GM19372 (cell line): ENCODE measurements around the gene METAP1.
A peak's percentile ranks its signal among the peaks of the same experiment; 100 is the strongest.
"Not testable (repeated sequence)": the region's sequence is repeated elsewhere in the genome, so short reads cannot be mapped to it uniquely, and the experiment has no call there.

Experiments used
- ATAC-seq: cut with Tn5 transposase; IDR thresholded peaks from one replicate; pipeline ENCODE4 v1.9.1; 2021; ENCODE audit warnings: mild to moderate bottlenecking, low read depth, moderate library complexity; ENCODE audit not compliant: unreplicated experiment

Gene METAP1

DNA sequence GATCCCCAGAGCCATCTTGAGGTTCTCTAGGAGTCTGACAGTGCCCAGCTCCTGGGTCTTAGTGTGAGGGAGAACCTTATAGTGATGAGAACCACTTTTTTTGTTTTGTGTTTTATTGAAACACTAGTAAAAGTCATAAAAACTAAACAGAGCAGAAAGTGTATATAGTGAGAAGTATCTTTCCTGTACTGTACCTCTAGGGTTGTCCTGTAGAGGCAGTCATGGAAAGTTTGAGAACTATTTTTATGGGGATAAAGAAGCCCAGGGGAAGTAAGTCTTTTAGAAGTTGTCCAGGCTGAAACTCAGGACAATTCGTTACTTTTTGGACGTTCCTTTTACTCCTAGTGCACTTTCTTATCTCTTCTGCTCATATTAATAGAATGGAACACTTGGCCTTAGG is 52.2 kb downstream of the METAP1 start:
- no peak for ATAC-seq

DNA sequence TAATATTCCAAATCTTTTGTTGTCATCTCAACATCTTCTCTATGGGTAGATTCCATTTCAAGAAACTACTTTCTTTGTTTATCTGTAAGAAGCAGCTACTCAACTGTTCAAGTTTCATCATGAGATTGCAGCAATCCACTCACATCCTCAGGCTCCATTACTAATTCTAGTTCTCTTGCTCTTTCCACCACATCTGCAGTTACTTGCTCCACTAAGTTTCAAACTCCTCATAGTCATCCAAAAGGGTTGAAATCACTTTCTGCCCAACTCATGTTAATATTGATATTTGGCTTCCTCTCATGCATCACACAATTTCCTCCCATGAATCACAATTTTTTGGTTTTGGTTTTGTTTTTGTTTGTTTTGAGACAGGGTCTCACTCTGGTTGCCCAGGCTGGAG is 57.4 kb downstream of the METAP1 start:
- ATAC-seq: no peak

DNA sequence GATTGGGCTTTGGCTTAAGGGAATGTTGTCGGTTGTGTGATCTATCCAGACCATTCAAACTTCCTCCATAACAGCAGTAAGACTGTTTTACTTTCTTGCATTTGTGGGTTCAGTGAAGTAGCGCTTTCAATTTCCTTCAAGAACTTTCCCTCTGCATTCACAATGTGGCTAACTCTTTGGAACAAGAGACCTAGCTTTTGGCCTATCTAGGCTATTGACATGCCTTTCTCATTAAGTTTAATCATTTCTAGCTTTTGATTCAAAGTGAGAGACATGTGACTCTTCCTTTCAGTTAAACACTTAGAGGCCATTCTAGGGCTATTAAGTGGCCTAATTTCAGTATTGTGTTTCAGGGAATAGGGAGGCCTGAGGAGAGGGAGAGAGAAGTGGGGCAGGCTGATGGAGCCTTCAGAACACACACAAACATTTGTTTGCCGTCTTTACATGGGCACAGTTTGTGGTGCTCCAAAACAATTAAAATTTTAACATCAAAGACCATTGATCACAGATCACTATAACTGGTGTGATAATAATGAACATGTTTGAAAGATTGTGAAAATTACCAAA is 59.0 kb downstream of the METAP1 start:
- ATAC-seq: no peak

DNA sequence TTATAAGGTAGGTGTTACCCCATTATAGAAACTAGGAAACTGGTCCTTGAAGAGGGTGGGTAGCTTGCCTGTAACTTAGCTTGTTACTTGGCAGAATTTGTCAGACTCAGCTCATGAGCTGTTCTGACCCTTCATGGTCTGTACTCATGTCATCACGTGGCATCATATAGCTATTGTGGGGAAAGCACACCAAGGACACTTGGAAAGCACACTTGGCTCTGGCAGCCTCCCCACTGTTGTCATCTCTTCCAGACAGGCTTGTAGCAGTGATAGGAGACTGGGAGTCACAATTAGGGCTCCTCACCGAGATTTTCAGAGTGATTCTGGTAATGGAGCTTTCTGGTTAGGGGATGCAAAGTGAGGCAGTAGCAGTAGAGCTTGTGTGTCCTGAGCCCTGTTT is 62.7 kb downstream of the METAP1 start:
- no peak for ATAC-seq

DNA sequence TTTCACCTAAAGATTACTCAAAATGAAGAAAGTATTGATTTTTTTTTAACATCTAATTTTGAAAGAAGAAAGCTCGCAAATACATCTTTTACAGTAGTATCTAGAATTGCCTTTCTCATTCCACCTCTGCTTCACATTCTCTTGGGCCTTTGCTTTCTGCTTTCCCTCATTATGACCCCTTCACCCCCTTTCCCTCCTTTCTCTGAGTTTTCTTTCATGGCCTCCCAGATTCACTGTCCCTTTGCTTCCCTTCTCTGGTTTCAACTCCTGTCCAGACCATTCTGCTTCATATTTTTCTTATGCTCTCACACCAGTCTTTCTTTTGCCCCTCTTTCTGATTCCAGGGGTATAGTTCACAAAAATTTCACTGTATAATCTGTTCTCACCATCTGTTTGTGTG is 64.0 kb downstream of the METAP1 start:
- ATAC-seq: no peak

DNA sequence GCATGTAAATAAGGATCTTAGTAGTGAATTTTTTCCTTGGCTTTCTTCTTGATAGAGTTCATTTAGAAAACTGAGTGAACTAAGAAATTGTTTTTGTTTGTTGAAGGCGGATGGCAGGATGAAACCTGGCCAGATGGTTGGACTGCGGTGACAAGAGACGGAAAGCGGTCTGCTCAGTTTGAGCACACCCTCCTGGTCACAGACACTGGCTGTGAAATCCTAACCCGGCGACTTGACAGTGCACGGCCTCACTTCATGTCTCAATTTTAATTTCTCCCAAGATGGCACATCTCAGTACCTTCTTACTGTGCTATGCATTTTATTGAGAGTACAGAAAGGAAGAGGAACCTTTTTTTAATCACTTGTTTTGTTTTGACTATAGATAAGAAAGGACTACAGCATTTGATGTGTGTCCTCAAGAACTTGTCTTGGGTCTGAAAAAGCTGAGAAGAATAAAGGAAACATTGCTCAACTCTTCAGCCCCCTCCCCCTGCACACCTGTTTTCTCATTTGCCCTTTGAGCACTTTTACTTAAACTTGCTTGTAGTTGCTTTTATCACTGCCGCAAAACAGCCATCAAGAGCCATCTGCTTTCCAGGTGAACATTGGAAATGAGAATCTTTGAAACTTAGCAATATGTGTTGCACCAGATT is 65.7 kb downstream of the METAP1 start:
- no peak for ATAC-seq

DNA sequence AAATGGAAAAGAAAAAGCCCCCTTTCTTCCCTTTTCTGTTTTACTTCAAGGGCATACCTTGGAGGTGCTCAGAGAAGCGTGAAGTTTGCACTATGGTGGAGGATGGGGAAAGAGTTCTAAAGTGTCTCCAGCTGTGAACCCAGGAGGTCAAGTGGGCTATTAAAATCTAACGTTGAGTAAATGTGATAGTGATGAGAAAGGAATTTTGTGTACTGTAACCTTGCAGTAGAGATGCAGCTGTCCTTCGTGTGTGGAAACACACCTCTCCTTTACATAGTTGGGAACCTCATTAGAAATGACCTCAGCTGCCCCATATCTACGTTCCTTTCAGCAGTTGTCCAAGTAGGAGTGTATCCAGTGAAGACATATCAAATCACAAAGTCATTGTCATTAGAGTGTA is 66.6 kb downstream of the METAP1 start:
- ATAC-seq: no peak

DNA sequence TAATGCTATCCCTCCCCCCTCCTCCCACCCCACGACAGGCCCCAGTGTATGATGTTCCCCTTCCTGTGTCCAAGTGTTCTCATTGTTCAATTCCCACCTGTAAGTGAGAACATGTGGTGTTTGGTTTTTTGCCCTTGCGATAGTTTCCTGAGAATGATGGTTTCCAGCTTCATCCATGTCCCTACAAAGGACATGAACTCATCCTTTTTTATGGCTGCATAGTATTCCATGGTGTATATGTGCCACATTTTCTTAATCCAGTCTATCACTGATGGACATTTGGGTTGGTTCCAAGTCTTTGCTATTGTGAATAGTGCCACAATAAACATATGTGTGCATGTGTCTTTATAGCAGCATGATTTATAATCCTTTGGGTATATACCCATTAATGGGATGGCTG is 70.0 kb downstream of the METAP1 start:
- not testable (repeated sequence) for ATAC-seq

DNA sequence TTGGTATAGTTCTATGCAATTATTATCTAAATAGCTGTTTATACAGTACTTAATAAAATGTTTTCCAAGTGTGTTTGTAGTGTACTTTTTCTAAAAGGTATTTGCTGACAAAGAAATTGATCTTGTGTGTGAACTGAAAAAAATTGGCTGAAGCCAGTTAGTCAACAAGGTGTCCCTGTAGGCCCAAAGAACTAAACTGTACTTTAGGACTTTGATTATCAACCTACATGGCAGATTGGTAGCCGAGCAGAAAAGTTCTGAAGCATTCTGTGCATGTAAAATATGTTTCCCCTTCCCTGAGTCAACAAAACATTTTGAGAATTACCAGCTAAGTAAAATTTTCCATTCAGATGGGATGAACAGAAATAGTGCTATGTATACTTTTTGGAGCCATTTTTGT is 72.1 kb downstream of the METAP1 start:
- no peak for ATAC-seq

DNA sequence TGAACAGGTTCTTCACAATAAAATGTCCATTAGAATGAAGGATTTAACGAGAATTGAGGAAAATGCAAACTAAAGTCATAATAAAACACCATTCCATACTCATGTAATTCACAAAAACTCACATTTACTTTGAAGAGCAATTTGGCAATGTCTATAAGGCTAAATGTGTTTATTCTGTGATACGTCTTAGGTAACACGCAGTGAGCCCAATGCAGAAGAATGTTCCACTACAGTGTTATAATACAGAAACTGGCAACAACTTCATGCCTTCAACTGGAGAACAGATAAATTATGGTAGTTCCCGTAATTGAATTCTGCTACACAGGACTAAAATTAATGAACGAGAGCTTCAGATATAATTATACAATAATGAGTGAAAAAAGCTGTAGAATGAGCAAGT is 75.6 kb downstream of the METAP1 start:
- ATAC-seq: no peak

DNA sequence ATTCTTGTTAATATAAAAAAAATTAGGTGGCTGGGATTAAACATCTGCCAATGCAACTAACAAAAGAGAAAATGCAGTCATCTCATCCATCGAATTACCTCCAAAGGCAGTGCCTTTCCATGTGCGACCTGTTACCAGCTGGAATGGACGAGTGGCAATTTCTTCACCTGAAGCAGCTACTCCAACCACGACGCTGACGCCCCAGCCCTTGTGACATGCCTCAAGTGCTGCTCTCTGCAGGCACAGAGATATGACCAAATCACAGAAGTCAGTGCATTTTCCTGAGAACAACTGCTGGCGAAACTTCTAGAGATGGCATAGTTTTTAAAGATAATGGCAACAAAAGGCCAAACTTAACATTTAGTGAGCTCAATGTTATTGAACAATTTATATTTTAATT is 79.3 kb downstream of the METAP1 start:
- no peak for ATAC-seq

DNA sequence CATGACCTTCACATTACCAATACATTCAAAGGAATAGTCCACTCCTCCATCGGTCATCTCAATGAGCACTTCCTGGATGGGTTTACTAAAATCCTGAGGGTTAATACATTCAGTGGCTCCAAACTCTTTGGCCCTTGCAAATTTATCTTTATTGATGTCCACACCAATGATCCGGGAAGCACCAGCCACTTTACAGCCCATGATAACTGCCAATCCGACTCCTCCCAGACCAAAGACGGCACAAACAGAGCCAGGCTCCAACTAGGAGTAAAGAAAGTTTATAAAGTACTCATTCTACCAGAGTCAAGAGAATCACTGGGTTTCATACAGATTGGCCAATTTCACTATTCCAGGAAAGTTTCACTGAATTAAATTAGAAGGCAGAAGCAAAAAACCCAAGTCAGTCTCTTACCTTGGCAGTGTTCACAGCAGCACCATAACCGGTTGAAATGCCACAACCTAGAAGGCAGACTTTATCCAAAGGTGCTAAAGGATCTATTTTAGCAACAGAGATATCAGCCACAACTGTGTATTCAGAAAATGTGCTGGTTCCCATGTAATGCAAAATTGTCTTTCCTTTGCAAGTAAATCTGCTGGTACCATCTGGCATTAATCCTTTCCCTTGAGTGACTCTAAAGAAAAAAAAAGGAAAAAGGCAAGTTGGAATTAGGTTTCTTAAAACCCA is 80.9 kb downstream of the METAP1 start:
- ATAC-seq: no peak

DNA sequence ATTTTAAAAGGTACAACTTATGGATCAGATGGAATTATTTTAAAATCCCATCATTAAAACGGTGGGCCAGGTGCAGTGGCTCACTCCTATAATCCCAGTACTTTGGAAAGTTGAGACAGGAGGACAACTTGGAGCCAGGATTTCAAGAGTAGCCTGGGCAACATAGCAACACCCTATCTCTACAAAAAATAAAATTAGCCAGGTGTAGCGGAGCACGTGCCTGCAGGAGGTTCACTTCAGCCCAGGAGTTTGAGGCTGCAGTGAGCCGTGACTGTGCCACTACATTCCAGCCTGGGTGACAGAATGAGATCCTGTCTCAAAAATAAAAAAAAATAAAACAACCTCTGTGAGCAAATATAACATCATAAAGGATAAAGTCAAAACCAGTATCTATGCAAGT is 81.7 kb downstream of the METAP1 start:
- no peak for ATAC-seq

DNA sequence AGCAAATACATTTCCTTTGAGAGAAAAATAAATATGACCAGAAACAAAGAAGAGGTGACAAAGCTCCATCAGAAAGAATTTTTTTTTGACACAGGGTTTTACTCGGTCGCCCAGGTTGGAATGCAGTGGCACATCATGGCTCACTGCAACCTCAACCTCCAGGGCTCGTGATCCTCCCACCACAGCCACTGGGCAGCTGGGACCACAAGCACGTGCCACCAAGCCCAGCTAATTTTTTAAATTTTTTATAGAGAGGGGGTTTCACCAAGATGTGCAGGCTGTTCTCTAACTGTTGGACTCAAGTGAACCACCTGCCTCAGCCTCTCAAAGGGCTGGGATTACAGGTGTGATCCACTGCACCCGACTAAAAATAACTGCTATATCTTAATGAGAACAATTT is 82.8 kb downstream of the METAP1 start:
- ATAC-seq: no peak

DNA sequence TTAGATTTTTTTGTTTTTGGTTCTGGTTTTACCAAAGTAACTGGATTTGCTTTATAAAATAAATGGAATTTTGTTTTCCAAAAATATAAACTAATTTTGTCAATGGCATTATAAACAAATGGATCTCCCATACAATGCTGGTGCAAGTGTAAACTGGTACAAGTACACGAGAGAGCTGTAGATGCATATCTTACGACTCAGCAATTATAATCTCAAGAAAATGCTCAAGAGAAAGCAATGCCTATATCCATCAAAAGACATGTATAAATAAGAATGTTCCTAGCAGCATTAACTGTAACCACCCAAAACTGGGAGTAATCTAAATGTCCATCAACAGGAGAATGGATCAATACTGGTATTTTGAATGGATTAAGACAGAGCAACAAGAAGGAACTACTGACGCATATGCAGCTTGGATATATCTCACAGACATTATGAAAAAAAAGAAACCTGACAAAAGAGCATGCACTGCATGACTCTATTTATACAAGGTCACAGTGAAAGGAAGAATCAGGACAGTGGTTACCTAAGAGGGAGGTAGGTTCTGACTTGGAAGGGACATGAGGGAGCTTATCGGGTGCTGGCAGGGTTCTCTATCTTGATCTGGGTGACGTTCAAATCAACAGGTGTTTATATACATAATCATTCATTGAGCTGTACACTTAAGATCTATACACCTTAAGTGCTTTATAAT is 83.6 kb downstream of the METAP1 start:
- no peak for ATAC-seq

DNA sequence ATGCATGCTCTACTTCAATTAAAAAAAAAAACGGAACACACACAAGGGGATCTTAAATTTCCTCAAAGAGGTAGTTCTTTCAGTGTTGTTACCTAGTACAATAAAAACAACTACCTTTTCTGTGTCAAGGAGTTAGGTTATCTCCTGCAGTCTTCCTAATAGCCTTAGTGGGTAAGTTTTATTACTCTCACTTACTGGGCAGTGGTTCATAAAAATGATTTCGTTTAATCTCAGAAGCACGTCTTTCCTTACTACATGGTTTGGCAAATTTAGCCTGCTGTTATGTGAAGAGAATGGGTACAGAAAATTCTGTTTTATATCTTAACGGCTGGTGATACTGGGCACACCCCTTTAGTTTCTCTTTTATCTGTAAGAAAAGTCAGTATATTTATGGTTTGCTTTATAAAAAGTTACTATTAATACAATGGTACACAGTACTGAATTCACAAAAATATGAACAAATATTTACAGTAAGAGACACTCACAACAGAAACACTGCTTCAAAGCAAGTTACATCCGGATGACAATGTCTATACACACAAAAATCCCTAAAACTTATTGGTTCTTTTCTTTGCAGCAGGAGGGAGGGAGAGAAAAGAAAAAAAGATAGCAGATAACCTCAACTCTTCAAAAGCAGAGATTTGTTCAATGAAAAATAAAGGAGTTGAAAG is 84.2 kb downstream of the METAP1 start:
- no peak for ATAC-seq

DNA sequence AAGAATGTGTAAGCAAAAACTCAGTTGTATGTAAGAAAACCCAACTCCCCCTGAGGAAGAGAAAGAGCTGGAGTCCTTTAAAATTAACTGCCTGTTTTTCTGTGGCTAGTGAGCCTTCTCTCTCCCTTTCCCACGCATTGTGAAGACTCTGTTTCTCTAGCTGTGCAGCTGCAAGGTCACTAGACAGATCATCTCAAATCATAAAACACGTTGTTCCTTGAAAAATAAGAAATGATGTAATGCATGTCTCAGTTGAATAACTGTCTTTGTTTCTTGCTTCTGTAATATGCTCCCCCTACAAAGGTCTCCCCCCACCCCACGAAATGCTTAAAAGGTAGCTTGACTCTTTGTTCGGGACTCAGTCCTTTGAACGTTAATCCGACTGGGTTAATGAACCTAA is 85.3 kb downstream of the METAP1 start:
- ATAC-seq: not testable (repeated sequence)

DNA sequence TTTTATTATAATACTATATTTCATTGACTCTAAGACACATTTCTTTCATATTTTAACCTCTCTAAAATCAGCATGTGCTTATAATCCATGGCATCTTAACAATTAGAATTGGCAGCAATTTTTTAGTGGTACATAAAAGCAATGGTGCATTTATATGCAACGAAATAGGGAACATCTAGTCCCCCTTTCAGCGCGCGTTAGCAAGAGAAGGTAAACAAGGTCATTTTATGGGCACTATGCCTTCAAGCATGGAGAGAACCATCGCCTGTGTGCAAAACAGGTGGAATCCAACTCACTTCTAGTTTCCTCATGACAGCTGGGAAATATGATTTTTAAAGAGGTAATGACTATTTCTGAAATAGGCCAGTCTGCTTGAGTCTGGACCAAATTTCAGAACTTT is 86.7 kb downstream of the METAP1 start:
- no peak for ATAC-seq

DNA sequence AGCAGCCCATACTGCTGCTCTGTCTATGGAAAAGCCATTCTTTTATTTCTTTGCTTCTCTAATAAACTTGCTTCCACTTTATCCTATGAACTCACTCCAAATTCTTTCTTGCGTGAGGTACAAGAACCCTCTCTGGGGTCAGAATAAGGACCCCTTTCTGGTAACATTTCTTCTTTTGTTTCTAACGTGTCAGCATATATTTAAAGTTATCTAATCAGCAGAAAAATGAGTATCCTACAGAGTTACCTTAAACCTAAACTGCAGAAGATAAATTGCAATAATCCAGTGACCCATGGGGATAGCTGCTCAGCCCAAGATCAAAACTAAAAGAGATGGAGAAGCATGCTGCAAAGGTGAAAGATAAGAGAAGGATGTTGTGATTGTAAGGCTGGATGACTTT is 89.1 kb downstream of the METAP1 start:
- no peak for ATAC-seq

DNA sequence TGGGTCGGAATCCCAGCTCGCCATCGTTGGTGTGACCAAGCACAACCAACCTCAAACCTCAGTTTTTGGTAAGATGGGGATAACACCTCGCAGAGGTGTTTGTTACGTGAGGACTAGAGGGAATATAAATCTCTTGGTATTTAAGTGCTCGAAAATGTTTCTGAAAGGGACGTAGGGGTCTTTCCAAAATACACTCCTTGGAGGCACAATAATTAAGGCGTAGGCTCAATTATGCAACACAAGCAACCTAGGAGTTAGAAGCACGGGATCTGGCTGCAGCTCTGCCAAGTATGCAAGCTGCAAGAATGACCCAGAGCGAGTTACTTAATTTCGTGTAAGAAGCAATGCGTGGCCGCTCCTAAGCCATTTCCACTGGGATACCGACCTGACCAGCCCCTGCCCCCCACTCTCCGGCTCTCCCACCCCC is 92.5 kb downstream of the METAP1 start:
- ATAC-seq: peak; percentile 12
